ENCODE data around the gene AP5S1. TPM values are rescaled to one million over a fixed set of nuclear protein-coding genes. Genes with fewer than 3 reads are reported as not detected.

The AP5S1 gene
- polyA plus RNA-seq, 1 of the 3 experiments (the other 2 are of a cell fraction): 10.3 TPM

- H3K36me3 ChIP-seq (replicated peaks in 1 of 2; ENCODE audit: control insufficient read depth in 1 of 2, insufficient read depth in 2 of 2, low read length in 1 of 2): peaks cover 7 to 9% of the 10 kb centered on the region in 2 experiments
- TF ChIP-seq POLR2AphosphoS5 (IDR thresholded peaks at IDR 0.05; ENCODE audit: low read depth, low read length) (no peak), IRF3 (IDR thresholded peaks at IDR 0.05; ENCODE audit: low read depth, low read length) (no peak)
- H3F3A ChIP-seq (replicated peaks; ENCODE audit: insufficient read depth): peaks cover 15% of the 10 kb centered on the region
- peaks cover 27 to 38% of the 10 kb centered on the region in 2 experiments; a peak in 3 of 4 replicates for H3K4me1 ChIP-seq (ENCODE audit: control insufficient read depth in 1 of 2, insufficient read depth in 2 of 2, low read depth in 1 of 2, low read length in 1 of 2)
- H3K27me3 ChIP-seq (ENCODE audit: insufficient read depth): no peaks in the 10 kb centered on the region
- H3K4me3 ChIP-seq (ENCODE audit: low read depth in 2 of 2, low read length in 1 of 2): no peak overlapping the region
- DNase-seq: no peak
- peaks cover 40% of the 10 kb centered on the region for H3K79me2 ChIP-seq (ENCODE audit: insufficient read depth)
- 94% methylated on average over 6 of the region's 6 CpGs for WGBS (ENCODE audit: low lambda C conversion rate)
- ChIA-PET POLR2A (interaction anchor here (0.6 kb wide), 1 partner anchor 13 kb away, joined by 3 read pairs; the partner anchor contains the start of gene CDC25B), CTCF (interaction anchor here (1.1 to 3.1 kb wide), 3 partner anchors 13 to 59 kb away, joined by 3 to 14 read pairs (median 9); partner anchors contain the start of gene CDC25B)
- no peak overlapping the region for H2AFZ ChIP-seq (ENCODE audit: low read depth)
- H3K9ac ChIP-seq: no peak overlapping the region
- H3K4me2 ChIP-seq: no peak overlapping the region
- peaks cover 45% of the 10 kb centered on the region for H4K20me1 ChIP-seq (ENCODE audit: insufficient read depth)
- H3K27ac ChIP-seq (ENCODE audit: low read depth in 2 of 2, low read length in 1 of 2): no peak overlapping the region
- no peaks in the 10 kb centered on the region for H3K9me3 ChIP-seq
- H3K9me2 ChIP-seq: no peaks in the 10 kb centered on the region
These were observed 37.8 kb upstream of the AP5S1 start for GRCh38 chr20:3782597-3782996.

- WGBS (ENCODE audit: low lambda C conversion rate): 50% methylated on average over 2 of the region's 2 CpGs
- peaks cover 27 to 38% of the 10 kb centered on the region in 2 experiments; a peak in 3 of 4 replicates for H3K4me1 ChIP-seq (ENCODE audit: control insufficient read depth in 1 of 2, insufficient read depth in 2 of 2, low read depth in 1 of 2, low read length in 1 of 2)
- H3K79me2 ChIP-seq (ENCODE audit: insufficient read depth): peaks cover 40% of the 10 kb centered on the region
- DNase-seq: no peak
- H3K9me2 ChIP-seq: no peaks in the 10 kb centered on the region
- no peak overlapping the region for H3K27ac ChIP-seq (ENCODE audit: low read depth in 2 of 2, low read length in 1 of 2)
- no peaks in the 10 kb centered on the region for H3K9me3 ChIP-seq
- no peak overlapping the region for H2AFZ ChIP-seq (ENCODE audit: low read depth)
- ChIA-PET POLR2A (interaction anchor here (0.6 kb wide), 1 partner anchor 13 kb away, joined by 3 read pairs; the partner anchor contains the start of gene CDC25B), CTCF (interaction anchor here (0.6 to 6.4 kb wide), 5 partner anchors 12 to 70 kb away, joined by 3 to 61 read pairs (median 14); partner anchors contain the start of genes ADISSP and CDC25B)
- no peak for TF ChIP-seq NFIC (IDR thresholded peaks at IDR 0.05; ENCODE audit: borderline replicate concordance)
- no peak for TF ChIP-seq CTCF (IDR thresholded peaks at IDR 0.05)
- no peak for TF ChIP-seq RXRA (IDR thresholded peaks at IDR 0.05; ENCODE audit: borderline replicate concordance, low read depth)
- no peak for TF ChIP-seq ZBTB33 (IDR thresholded peaks at IDR 0.05; ENCODE audit: borderline replicate concordance, low read depth)
- TF ChIP-seq REST (IDR thresholded peaks at IDR 0.05; ENCODE audit: low read depth, low read length): no peak
- TF ChIP-seq TAF1 (IDR thresholded peaks at IDR 0.05; ENCODE audit: borderline replicate concordance, low read depth, low read length): no peak
- H3K36me3 ChIP-seq (replicated peaks in 1 of 2; ENCODE audit: control insufficient read depth in 1 of 2, insufficient read depth in 2 of 2, low read length in 1 of 2): peaks cover 7 to 9% of the 10 kb centered on the region in 2 experiments
- H3F3A ChIP-seq (replicated peaks; ENCODE audit: insufficient read depth): peaks cover 15% of the 10 kb centered on the region
- H4K20me1 ChIP-seq (ENCODE audit: insufficient read depth): peaks cover 45% of the 10 kb centered on the region
- peak overlapping the region; percentile 96; the same call in 1 of the 2 replicates for H3K4me2 ChIP-seq
- no peak overlapping the region for H3K9ac ChIP-seq
- H3K4me3 ChIP-seq (ENCODE audit: low read depth in 2 of 2, low read length in 1 of 2): no peak overlapping the region
- no peaks in the 10 kb centered on the region for H3K27me3 ChIP-seq (ENCODE audit: insufficient read depth)
These were observed 37.3 kb upstream of the AP5S1 start for GRCh38 chr20:3783068-3783489.

All from SK-N-SH (cell line).